Heart right ventricle (tissue), 16 donors: ENCODE measurements around the gene THSD7A. TPM values are rescaled to one million over a fixed set of nuclear protein-coding genes. Genes with fewer than 3 reads are reported as not detected.
A peak's percentile ranks its signal among the peaks of the same experiment; 100 is the strongest.

ENCODE experiments used
- ATAC-seq, 8 donors: fragments of 200-7000 bp; cut with Tn5 transposase; one replicate each; pipeline ENCODE4 v1.9.1; 2020; ENCODE audit warnings: mild to moderate bottlenecking in 8 of 8, moderate library complexity in 8 of 8, moderate number of reproducible peaks in 1 of 8
- DNase-seq, 2 donors: peaks; one replicate each; pipeline ENCODE4 v3.0.0-alpha.2; 2020
- H3K27ac ChIP-seq, 10 donors: fragments of 200-600 bp; sonication (generic) in 2 of 10; one replicate each; pipeline versions ENCODE4 v1.5.0 to v1.8.0; 2020 to 2022; ENCODE audit warnings: mild to moderate bottlenecking in 3 of 10
- H3K27me3 ChIP-seq, 7 donors: fragments of 200-600 bp; one replicate each; pipeline ENCODE4 v1.8.0; 2021 to 2022; ENCODE audit warnings: mild to moderate bottlenecking in 2 of 7
- H3K36me3 ChIP-seq, 9 donors: fragments of 200-600 bp; sonication (generic) in 1 of 9; one replicate each; pipeline versions ENCODE4 v1.5.0 to v1.8.0; 2020 to 2022; ENCODE audit warnings: mild to moderate bottlenecking in 2 of 9
- H3K4me1 ChIP-seq, 9 donors: fragments of 200-600 bp; sonication (generic) in 1 of 9; one replicate each; pipeline versions ENCODE4 v1.5.0 to v1.8.0; 2020 to 2022; ENCODE audit warnings: mild to moderate bottlenecking in 4 of 9
- H3K4me3 ChIP-seq, 10 donors: fragments of 200-600 bp; sonication (generic) in 2 of 10; one replicate each; pipeline versions ENCODE4 v1.5.0 to v1.8.0; 2020 to 2022; ENCODE audit warnings: mild to moderate bottlenecking in 7 of 10, moderate library complexity in 2 of 10
- H3K9me3 ChIP-seq, 11 donors: fragments of 200-600 bp in 10 of 11; sonication (generic) in 2 of 11; one replicate each; pipeline versions ENCODE4 v1.5.0 to v1.8.0; 2013 to 2022; ENCODE audit warnings: mild to moderate bottlenecking in 2 of 11, control low read depth in 1 of 11, moderate library complexity in 1 of 11
- CTCF ChIP-seq, 9 donors: fragments of 200-600 bp; sonication (generic) in 2 of 9; IDR thresholded peaks; one replicate each; pipeline versions ENCODE4 v1.5.0 to v1.8.0; 2021 to 2022; ENCODE audit warnings: antibody characterized with exemption in 9 of 9, mild to moderate bottlenecking in 5 of 9, moderate library complexity in 1 of 9
- WGBS, 2 donors: extraction: QIAGEN DNeasy Blood & Tissue Kit; methylation state at CpG; one replicate each; pipeline ENCODE4 v1.1.7; 2013; ENCODE audit warnings: inconsistent platforms in 1 of 2; 5-methylcytosine and 5-hydroxymethylcytosine counted together
- intact Hi-C, 10 donors: fragments of 100-400 bp; cut with DNase I; formaldehyde crosslinking; loops; one replicate each; pipeline versions ENCODE4 v1.11.1 to v1.14.2; 2022
- polyA plus RNA-seq, 2 donors: library from polyadenylated mRNA; stranded (reverse); fragments of 200-250 nt; gene quantifications; one replicate each; pipeline ENCODE4 v1.2.3, GENCODE V29; 2013
- total RNA-seq, 10 donors: library from RNA; stranded (reverse); fragmentation: NEBNext Ultra II Directional in 3 of 10; extraction: Animal tissue kit (Norgen Biotek cat#: 25700) in 3 of 10; gene quantifications; one replicate each; pipeline versions ENCODE4 v1.2.1 to v1.2.4, GENCODE V29; 2021 to 2023
- donor health status: Arrhythmogenic right ventricular cardiomyopathy.
- donor health status: ischemic (EF 13 %, LVEDD 7.1; RV severe dilation, severe dysfunction).
- donor health status: healthy with polysubstance abuse.
- donor health status: DM: no; HTN: yes; CAD: no.
- donor health status: DM: no; HTN: no; CAD: no.
- donor health status: ischemic (EF 25% LVEDD 6.9; RV normal size, moderate dysfunction).
- donor health status: ischemic (EF 25% LVEDD 5.7; RV mildly dilated, moderate dysfunction).
- donor health status: healthy.
- donor health status: DM: yes; HTN: yes; CAD: no.
- donor health status: Ischemic cardiomyopathy.
- donor health status: ischemic (EF 35%, LVEDD 5.7; RV mildly dilated, moderate dysfunction).
- donor health status: nonischemic (EF 11% LVEDD 7.7; RV severe dilation, severe dysfunction).
- donor health status: DM: yes; HTN: yes; CAD: no.
- donor health status: PGD.
- donor health status: ischemic (EF 29% LVEDD 5.4; RV normal size, mild dysfunction).
- donor health status: nonischemic (EF 23%, LVEDD 6.1; RV moderate dilation, normal function).

THSD7A gene
- total and polyA plus RNA-seq, 12 donors, result 0.22 to 3.4 (median 1.2) TPM

GRCh38 chr7:11570205-11570604 is 261.8 kb downstream of the THSD7A start:
- intact Hi-C loops, result no loop called here
- WGBS, 2 donors, result 67 to 78% methylated on average over 1 of the region's 1 CpG
- Histone ChIP-seq H3K4me1 (no peaks in the 10 kb centered on the region), H3K4me3 (no peak overlapping the region), H3K27me3 (no peaks in the 10 kb centered on the region), H3K27ac (no peak overlapping the region), H3K36me3 (no peaks in the 10 kb centered on the region), H3K9me3 (peaks cover 0 to 3% (median 0%) of the 10 kb centered on the region in 11 donors)
- no peak for TF ChIP-seq CTCF (IDR thresholded peaks at IDR 0.05)
- no peak for DNase-seq
- no peak for ATAC-seq

- Histone ChIP-seq H3K9me3 (peaks cover 0 to 3% (median 0%) of the 10 kb centered on the region in 11 donors), H3K27ac (no peak overlapping the region), H3K4me3 (no peak overlapping the region), H3K4me1 (no peaks in the 10 kb centered on the region), H3K36me3 (no peaks in the 10 kb centered on the region), H3K27me3 (no peaks in the 10 kb centered on the region)
- 93 to 97% methylated on average over 3 of the region's 3 CpGs for WGBS, 2 donors
- DNase-seq, result no peak
- intact Hi-C loops, result loop anchor here in 1 of 10 donors (10.0 kb wide), 1 partner anchor 63 kb away; no protein-coding TSS in a partner anchor
- TF ChIP-seq CTCF (IDR thresholded peaks at IDR 0.05), result no peak
- no peak for ATAC-seq
Measured at GRCh38 chr7:11567571-11567970, 264.4 kb downstream of the THSD7A start.

- H3K4me1 ChIP-seq, result no peaks in the 10 kb centered on the region
- H3K27ac ChIP-seq, result no peak overlapping the region
- no peaks in the 10 kb centered on the region for H3K27me3 ChIP-seq
- no peak for ATAC-seq
- WGBS, 2 donors, result 31 to 47% methylated on average over 2 of the region's 2 CpGs
- peak in 1 of 9 donors; percentile 22 for TF ChIP-seq CTCF (IDR thresholded peaks at IDR 0.05)
- H3K9me3 ChIP-seq, result peaks cover 0 to 14% (median 0%) of the 10 kb centered on the region in 11 donors
- no peak overlapping the region for H3K4me3 ChIP-seq
- intact Hi-C loops, result no loop called here
- no peaks in the 10 kb centered on the region for H3K36me3 ChIP-seq
- DNase-seq, result no peak
Measured at GRCh38 chr7:11557627-11558026, 274.4 kb downstream of the THSD7A start.

- no peaks in the 10 kb centered on the region for H3K36me3 ChIP-seq
- peaks cover 0 to 21% (median 0%) of the 10 kb centered on the region in 11 donors for H3K9me3 ChIP-seq
- no peaks in the 10 kb centered on the region for H3K4me1 ChIP-seq
- no peaks in the 10 kb centered on the region for H3K27me3 ChIP-seq
- no peak overlapping the region for H3K27ac ChIP-seq
- DNase-seq (no peak), ATAC-seq (no peak)
- intact Hi-C loops, result no loop called here
- WGBS, 2 donors, result 81 to 83% methylated on average over 6 of the region's 6 CpGs
- no peak for TF ChIP-seq CTCF (IDR thresholded peaks at IDR 0.05)
- H3K4me3 ChIP-seq, result no peak overlapping the region
Measured at GRCh38 chr7:11552676-11553296, 279.2 kb downstream of the THSD7A start.
